Measurements from ENCODE around the gene UCHL1.
"Not testable (repeated sequence)": the region's sequence is repeated elsewhere in the genome, so short reads cannot be mapped to it uniquely, and the experiment has no call there.

Gene UCHL1

GRCh38 chr4:41287005-41287404 is 30.3 kb downstream of the UCHL1 start:
- in situ Hi-C loops (cut with HindIII; ENCODE audit: low sequenced_read_pairs) = no loop called here

GRCh38 chr4:41287852-41288251 is 31.1 kb downstream of the UCHL1 start:
- in situ Hi-C loops (cut with HindIII; ENCODE audit: low sequenced_read_pairs) = no loop called here

DNA sequence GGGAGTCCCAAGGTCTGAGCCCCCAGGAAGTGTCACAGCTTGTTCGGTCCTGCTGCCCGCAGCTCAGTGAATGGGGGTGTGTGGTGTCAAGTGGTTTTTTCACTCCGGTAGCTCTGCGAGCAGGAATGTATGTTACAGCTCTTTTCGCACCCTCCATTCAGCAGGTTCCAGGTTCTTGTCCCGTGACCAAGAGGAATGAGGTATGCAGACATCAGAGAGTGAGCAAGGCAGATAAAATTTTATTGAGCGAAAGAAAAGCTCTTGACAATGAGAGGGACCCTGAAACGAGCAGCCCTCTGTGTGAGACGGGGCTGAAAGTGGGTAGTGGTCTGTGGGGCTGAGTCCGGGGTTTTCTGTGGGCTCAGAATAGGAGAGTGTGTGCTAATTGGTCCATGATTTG is 31.5 kb downstream of the UCHL1 start:
- in situ Hi-C loops (cut with HindIII; ENCODE audit: low sequenced_read_pairs) = no loop called here

DNA sequence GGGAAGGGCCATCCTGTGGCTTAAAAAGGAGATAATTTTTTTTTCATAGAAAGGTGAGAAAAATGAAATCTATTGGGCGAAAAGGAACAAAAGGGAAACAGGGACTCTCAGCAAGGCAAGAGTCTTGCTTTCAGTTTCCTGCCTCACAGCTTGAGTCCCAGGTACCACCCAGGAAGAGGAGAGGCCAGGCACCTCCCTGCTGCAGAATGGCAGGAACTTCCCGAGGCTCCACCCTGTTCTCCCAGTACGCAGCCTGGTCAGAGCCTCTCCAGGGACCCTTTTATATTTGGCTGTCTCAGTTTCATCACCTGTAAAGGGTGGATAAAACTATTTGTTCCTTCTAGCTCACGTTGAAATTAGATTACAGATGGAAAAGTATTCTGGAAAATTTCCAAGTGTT is 33.8 kb downstream of the UCHL1 start:
- in situ Hi-C loops (cut with HindIII; ENCODE audit: low sequenced_read_pairs) = no loop called here

DNA sequence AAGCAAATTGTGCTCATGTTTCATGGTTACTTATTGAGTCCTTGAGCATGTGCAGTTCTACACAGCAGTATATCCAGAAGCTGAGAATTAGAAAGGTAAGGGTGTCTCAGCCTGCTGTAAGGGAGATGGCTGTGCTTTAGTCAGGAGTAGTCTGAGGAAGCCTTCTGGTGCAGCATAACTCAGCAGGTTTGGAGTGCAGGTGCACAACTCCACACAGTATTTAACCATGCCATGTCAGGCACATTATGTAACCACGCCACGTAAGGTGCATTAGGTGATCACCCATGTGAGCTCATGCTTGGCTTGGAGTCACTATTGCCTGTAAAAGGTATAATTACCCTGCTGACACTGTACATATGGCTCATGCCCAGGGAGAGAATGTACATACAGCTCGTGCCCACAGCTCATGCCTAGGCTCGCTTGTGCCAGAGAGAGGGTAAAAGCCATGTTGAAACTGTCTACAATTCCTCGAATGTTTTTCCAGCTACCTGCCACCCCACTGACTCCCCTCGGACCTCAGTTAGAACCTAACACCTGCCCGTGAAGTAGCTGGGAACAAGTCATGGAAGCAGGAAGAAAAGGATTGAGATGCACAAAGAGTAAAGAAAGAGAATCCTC is 37.8 kb downstream of the UCHL1 start:
- in situ Hi-C loops (cut with HindIII; ENCODE audit: low sequenced_read_pairs) = no loop called here

DNA sequence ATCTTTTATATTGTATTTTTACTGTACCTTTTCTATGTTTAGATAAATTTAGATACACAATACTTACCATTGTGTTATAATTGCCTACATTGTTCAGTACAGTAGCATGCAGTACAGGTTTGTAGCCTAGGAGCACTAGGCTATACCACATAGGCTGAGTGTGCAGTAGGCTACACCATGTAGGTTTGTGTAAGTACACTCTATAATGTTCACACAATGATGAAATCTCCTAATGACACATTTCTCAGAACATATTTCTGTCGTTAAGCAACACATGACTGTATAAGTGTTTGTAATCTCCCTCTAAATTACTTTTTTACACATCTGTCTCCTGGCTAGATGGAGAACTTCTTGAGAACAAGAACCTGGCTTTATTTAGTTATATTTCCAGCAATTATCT is 40.3 kb downstream of the UCHL1 start:
- in situ Hi-C loops (cut with HindIII; ENCODE audit: low sequenced_read_pairs) = no loop called here

DNA sequence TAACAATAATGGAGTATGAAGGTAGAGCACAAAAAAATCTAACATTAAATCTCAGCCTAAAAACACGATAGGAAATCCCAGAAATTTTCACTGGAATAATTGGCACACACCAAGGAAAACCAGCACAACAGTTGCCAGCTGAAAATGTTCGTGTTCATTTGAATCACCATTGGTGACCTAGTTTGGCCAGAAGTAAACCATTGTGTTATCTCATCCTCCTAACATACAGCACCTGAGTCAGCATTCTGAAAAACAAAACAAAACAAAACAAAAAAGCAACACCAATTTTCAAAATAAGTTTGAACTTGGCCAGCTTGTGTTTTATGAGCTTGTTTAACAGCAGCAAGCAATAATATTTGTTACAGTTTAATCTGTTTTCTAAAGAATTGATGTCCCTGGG is 41.1 kb downstream of the UCHL1 start:
- in situ Hi-C loops (cut with HindIII; ENCODE audit: low sequenced_read_pairs) = no loop called here

- in situ Hi-C loops (cut with HindIII; ENCODE audit: low sequenced_read_pairs) = no loop called here
These were observed 42.8 kb downstream of the UCHL1 start for GRCh38 chr4:41299486-41299885.

DNA sequence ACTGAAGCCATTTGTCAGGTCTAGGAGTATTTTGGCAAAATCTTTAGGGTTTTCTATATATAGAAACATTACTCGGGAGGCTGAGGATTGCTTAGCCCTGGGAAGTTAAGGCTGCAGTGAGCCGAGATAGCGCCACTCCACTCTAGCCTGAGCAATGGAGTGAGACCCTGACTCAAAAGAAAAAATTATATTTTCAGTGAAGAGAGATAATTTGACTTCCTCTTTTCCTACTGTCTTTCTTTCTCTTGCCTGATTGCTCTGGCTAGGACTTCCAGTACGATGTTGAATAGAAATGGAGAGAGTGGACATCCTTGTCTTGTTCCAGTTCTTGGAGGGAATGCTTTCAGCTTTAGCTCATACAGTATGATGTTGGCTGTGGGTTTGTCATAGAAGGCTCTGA is 44.4 kb downstream of the UCHL1 start:
- in situ Hi-C loops (cut with HindIII; ENCODE audit: low sequenced_read_pairs) = no loop called here

GRCh38 chr4:41303372-41304118 is 46.8 kb downstream of the UCHL1 start:
- in situ Hi-C loops (cut with HindIII; ENCODE audit: low sequenced_read_pairs) = no loop called here

- in situ Hi-C loops (cut with HindIII; ENCODE audit: low sequenced_read_pairs) = no loop called here
These were observed 47.5 kb downstream of the UCHL1 start for GRCh38 chr4:41304221-41304620.

- in situ Hi-C loops (cut with HindIII; ENCODE audit: low sequenced_read_pairs) = loop anchor here (5.0 kb wide), 1 partner anchor 102 kb away; no protein-coding TSS in a partner anchor
These were observed 48.7 kb downstream of the UCHL1 start for GRCh38 chr4:41305476-41305875.

DNA sequence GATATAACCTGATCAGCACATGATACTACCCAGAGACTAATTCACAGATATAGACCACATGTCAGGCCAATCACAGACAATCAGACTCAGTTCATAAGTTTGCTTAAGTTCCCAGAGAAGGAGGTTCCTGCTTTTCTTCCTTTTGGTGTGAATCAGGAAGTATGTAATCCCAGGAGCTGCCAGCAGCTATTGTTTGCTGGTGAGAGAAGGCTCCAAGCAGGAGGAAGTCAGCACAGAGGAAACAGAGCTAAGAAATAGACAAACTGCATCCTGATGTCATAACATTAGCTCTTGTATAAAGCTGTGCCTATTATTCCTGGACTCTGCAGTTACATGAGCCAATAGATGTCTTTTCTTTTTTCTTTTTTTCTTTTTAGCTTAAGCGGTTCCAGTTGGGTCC is 50.9 kb downstream of the UCHL1 start:
- in situ Hi-C loops (cut with HindIII; ENCODE audit: low sequenced_read_pairs) = loop anchor here (5.0 kb wide), 1 partner anchor 100 kb away; no protein-coding TSS in a partner anchor

- in situ Hi-C loops (cut with HindIII; ENCODE audit: low sequenced_read_pairs) = loop anchor here (5.0 kb wide), 1 partner anchor 99 kb away; no protein-coding TSS in a partner anchor
These were observed 51.7 kb downstream of the UCHL1 start for GRCh38 chr4:41308398-41308797.

DNA sequence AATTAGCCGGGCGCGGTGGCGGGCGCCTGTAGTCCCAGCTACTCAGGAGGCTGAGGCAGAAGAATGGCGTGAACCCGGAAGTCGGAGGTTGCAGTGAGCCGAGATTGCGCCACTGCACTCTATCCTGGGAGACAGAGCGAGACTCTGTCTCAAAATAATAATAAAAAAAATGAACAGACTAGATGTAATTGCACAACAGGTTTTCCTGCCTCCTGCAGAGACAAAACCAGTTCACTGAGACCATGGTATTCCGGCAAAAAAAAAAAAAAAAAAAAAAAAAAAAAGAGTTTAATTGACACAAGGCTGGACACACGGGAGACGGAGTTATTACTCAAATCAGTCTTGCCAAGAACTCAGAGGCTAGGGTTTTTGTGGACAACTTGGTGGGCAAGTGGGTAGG is 58.7 kb downstream of the UCHL1 start:
- in situ Hi-C loops (cut with HindIII; ENCODE audit: low sequenced_read_pairs) = not testable (repeated sequence)

DNA sequence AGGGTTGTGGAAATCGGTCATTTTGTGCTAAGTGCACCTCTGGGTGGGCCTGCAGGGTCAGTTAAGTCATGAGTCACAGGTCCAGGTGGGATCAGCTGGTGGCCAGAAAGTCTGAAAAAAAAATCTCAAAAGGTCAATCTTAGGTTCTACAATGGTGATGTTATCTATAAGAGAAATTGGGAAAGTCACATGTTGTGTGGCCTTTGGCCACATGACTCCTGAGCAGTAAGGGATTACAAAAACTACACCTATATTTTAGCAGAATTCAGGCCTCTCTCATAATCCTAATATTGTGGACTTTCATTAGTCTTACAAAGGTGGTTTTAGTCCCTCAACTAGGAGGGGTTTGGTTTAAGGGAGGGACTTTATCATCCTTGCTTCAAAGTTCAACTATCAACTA is 59.1 kb downstream of the UCHL1 start:
- in situ Hi-C loops (cut with HindIII; ENCODE audit: low sequenced_read_pairs) = no loop called here
